Ovary (tissue), 3 donors: ENCODE results near the gene ITPR1.

Source experiments
- CTCF ChIP-seq, 3 donors: fragments of 450-650 bp in 2 of 3; fragments of 200-600 bp in 1 of 3; IDR thresholded peaks; one replicate each; pipeline versions ENCODE4 v1.5.1 to v1.8.0; 2016 to 2022; ENCODE audit warnings: antibody characterized with exemption in 3 of 3, mild to moderate bottlenecking in 1 of 3
- EP300 ChIP-seq: sonication (generic); formaldehyde crosslinking; IDR thresholded peaks from one replicate; pipeline ENCODE4 v1.6.1; 2017; ENCODE audit warnings: antibody characterized with exemption
- donor health status: DM: no; HTN: no; CAD: no.

GRCh38 chr3:4493941-4494894 lies 1.1 kb downstream of the ITPR1 start:
- TF ChIP-seq CTCF (IDR thresholded peaks at IDR 0.05), result no peak
- TF ChIP-seq EP300, result no peak
